ENCODE data around the gene TJP3.

The TJP3 gene

DNA sequence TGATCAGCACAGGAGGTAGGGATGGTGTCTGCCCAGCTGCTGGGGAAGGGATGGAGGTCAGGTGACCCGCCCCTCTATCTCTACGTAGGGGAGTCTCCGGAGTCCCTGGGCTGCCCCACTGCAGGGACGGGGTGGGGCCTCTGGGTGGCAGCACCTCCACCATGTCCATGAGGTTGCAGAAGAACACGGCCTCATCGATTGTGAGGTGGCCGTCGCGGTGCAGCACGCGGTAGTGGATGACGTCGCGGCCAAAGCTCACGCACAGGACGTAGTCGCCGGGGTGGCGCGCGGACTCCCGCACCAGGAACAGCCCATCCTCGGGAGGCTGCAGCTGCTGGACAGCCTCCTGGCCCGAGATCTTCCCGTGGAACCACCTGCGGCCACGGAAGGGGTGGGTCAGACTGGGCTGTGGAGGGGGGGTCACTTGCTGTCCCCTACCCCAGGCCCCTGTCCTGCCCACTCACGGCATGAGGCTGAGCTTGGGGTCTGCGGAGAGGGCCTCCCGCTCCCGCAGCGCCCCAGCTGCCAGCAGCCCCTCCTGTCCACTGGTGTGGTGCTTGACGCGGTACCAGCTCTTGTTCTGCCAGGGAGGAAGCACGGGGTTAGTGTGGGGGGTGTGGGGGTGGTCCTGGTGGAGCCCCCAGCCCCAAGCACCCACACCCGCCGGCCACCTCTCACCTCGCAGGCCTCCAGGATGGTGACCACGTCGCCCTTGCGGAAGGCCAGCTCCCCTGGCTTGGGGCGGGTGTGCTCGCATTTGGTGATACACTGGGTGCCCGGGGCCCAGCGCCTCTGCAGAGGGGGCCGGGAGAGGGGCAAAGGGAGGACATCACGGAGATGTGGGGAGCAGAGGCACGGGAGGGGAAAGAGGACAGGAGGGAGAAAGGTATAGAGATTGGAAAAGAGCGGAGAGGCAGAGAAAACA, 75.7 kb downstream of the TJP3 start:
- DNase-seq (ENCODE audit: low read depth): no peak

DNA sequence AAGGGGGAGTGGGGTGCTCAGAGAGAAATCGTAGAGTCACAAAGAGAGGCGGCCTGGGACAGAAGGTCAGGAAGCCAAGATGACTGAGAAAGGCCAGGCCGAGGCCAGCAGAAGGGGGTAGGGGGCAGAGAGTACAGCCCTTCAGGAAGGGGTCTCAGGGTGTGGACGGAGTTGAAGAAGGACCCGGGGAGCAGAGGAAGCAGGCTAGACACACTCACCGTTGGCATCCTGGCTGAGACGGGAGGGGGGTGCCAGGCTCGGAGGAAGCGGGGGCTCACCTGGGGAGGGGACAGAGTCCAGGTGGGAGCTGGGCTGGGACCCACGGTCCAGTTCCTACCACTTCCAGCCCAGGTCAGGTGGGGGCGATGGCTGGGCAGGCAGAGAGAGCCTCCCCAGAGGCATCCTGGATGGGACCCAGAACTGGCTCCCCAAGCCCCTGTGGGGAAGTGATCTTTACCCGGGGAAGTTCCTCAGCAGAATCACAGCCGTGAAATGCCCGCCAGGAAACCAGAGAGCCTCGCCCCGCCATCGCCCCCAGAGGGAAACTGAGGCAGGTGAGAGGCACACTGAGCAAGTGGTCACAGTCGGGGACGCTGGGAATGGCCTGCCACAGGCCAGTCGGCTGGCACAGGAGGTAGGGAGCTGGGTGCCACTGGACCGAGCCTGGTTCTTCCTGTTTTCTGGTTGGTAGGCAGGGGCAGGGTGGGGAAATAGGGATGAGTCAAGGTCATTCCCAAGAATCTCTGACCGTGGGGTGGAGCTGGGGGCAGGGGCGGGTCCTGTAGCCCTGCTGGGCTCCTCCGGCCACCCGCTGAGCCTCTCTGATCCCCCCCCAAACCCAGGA, 76.6 kb downstream of the TJP3 start:
- no peak for DNase-seq (ENCODE audit: low read depth)

DNA sequence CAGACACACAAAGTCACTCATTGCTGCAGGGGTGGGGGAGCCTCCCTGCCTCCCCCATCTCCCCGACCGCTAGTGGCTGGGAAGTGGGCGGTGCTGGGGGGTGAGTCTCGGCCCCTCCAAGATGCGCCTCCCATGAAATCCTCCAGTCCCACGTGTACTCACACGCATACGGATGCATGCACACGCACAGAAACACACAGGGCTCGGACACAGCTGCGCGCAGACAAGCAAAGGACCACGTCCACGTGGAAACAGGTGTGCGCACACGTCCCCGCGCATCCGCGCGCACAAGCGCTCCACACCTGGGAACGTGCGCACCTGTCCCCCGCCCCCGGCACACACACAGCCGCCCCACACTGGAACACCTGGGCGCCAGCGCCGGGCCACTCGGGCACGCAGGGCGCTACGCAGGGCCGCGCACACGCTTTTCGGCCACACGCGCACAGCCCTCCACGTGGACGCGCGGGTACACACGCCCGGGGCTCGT, 77.3 kb downstream of the TJP3 start:
- DNase-seq (ENCODE audit: low read depth): no peak

DNA sequence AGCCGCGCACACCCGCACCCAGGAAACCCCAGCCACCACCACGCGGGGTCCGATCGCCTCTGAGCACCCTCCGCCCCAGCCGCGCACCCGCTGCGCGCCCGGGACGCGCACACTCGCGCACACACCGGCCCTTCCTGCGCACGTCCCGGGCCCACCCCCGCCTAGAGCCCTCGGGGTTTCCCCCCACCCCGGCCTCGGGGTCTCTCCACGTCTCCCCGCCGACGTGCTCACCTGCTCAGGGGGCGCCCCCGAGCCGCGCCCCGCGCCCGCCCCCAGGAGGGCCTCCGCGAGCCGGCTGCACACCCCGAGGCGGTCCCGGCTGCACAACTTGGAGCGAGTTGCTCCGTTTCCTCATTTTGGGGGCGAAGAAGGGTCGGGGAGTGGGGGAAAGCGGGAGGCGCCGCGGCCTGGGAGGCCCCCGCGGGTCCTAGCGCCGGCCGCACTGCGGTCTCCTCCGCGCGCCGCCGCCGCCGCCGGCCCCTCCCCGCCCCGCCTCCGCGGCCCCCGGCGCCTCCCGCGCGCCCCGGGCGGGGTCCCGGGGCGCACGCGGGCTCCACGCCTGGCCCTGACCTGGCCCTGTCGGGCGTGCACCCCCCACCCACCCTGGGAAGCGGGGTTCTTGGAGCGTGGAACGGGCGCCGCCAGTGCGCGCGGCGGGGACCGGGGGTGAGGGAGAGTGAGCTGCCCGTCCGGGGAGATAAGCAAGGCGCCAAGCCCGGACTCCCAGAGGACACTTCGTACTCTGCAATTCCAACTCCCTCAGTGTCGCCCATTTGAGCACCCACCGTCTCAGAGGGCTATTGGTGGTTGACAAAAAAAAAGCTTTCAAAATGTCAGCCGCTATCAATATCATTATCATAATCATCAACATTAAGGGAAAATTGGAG, 78.0 kb downstream of the TJP3 start, which contains the start of gene MATK:
MATK (minus strand) TSS at position 444 of the 887 bp plus-strand sequence. CDS start 1,246 bp downstream, outside the sequence.
- DNase-seq (ENCODE audit: low read depth): no peak

DNA sequence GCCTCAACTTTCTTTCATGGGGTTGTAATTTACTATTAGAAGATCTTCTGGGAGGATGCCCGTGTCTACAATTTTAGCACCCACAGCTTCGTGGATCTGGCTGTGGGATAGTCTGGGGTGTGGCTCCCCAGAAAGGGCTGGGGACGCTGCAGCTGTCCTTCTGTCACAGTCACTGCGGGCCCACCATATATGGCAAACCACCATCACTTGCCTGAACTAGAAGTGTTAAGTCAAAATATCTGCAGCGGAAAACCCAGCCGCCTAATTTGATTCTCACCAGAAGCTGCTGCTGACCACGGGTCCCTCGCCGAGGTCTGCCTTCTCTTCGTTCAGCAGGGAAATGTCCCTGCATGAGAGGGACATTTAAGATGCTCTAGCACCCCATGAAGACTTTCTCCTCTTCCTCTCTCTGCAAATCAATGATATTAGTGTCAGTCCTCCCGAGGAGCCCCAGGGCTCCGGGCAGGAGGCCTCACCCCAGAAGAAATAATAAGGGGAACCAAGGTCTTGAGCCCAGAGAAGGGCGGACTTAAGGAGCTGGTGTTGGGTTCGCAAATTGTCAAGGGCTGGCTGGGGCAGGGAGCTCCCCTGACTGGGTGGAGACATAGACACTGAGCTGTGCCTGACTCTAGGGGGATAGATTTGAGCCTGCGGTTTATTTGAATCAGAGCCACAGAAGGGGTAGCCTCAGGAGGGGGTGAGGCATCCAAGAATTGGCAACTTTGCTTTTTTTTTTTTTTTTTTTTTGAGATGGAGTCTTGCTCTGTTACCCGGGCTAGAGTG, 81.0 kb downstream of the TJP3 start:
- DNase-seq (ENCODE audit: low read depth): no peak

DNA sequence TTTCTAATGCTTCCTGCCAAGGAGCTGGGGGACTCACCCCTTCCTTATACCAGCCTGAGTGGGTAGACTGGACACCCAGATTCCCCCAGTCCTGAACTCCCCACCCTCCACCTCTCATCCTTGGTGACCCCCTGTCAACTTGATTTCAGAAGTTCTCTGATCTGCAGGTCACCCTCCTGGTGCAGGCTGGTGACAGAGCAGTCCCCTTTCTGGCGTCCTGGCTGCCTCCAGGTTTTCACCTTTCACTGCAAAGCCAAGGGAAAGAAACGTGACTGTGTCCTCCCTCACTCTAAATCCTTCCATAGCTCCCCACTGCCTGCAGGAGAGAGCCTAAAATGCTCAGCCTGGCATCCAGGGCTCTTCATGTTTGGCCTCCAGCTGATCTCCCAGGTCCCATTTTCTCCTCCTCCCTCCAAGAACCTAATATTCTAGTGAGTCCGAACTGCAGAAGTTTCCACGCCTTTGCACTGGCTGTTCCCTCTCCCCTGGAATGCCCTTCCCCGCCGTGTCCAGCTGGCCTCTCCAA, 82.1 kb downstream of the TJP3 start:
- no peak for DNase-seq (ENCODE audit: low read depth)

DNA sequence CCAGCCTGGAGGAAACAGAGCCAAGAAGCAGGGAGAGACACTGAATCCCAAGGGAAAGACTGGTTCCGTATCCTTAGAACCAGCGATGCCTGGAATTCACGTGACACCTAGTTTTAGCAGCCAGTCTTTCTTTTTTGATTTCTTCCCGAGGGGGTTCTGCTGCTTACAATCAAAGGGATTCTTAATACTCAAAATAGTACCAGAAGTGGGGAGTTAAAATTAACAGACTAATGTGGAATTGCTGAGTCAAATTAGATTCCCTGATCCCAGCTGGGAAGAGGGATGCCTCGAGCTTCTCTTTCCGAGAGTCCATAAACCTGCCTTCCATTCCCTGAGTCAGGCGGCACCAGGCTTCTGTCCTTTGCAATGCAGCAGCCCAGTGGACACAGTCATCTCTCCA, 82.8 kb downstream of the TJP3 start:
- DNase-seq (ENCODE audit: low read depth): no peak

DNA sequence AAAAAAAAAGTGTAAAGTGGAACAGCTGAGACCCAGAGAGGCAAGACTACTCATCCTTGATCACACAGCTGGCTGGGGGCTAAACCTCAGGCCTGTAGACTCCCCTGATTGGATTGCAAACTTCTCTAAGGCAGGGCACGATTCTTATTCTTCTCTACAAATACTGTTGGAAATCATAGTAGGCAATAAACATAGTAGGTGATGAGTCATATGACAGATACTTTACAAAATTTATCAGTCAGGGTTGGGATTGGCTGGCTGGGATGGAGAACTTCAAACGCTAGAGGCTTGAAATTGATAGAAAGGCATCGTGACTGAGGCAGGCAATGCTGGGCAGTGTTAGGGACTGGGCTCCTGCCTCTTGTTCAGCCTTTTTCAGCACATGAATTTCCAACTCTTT, 83.9 kb downstream of the TJP3 start:
- no peak for DNase-seq (ENCODE audit: low read depth)

DNA sequence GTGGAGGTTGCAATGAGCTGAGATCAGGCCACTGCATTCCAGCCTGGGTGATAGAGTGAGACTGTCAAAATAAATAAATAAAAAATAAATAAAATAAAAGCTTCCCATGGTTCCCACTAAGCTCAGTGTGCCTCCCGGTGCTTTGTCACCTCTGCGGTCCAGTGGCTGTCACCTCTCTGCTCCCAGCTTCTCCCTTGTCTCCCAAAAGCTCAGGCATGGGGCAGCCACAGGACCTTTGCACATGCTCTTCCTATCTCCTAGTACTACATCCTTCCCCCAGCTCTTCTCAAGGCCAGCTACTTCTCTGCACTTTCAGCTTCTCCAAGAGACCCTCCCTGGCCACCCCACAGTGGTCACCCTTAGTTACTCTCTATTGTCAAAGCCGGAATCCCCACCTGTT, 85.6 kb downstream of the TJP3 start:
- no peak for DNase-seq (ENCODE audit: low read depth)

DNA sequence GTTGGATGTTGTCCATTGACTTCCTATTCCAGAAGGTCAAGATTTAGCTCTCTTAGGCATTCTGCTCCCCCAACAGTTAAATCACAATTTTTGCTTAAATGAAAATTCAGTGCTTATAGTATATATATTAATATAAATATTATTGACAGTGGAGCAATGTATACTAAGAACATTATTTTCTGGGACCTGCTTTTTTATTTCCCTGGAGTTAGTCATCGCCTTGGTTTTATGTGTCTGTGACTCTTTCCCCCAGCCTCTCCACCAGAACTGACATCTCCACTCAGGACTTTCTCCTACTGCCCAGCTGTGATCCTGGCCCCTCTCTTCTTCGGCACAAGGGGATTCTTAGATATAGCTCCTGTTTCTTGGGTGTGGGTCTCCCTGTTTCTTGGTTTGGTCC, 88.2 kb downstream of the TJP3 start:
- DNase-seq (ENCODE audit: low read depth): no peak

DNA sequence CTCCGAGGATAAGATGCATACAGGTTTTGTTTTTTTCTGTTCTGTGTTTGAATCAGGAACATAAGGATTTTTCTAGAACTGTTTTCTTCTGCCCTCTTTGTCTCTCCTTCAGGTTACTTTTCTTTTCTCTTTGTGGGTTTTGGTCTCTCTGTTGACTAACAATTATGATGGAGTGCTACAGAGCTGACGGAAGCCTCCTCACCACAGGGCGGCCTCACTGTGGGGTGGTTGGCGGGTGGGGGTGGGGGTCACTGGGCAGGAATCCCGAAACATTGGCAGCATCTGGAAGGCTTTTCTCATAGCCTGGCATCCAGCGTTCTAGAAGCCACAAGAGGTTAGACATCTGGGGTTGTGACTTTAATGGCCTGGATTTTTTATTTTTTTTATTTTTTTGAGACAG, 90.0 kb downstream of the TJP3 start:
- DNase-seq (ENCODE audit: low read depth): no peak

Data from CMK (cell line).